Measurements from ENCODE around the gene SORD.
"Not testable (repeated sequence)": the region's sequence is repeated elsewhere in the genome, so short reads cannot be mapped to it uniquely, and the experiment has no call there.

The SORD gene
- 3.1 to 4.7 reads per million in 2 donors for total RNA-seq

- DNase-seq: peak; percentile 75 to 89 (median 87)
Measured at GRCh38 chr15:45022871-45023658, at the start of gene SORD. Gene SORD, plus strand, starts transcription at chr15:45023195. Its CDS starts 89 bp downstream, at chr15:45023284.

GRCh38 chr15:44976183-44976582 lies 46.8 kb upstream of the SORD start:
- not testable (repeated sequence) for DNase-seq

- not testable (repeated sequence) for DNase-seq
Measured at GRCh38 chr15:44977781-44978180, 45.2 kb upstream of the SORD start.

GRCh38 chr15:44979617-44980339 lies 43.2 kb upstream of the SORD start:
- peak in 1 of 5 experiments; percentile 56 for DNase-seq

- DNase-seq: not testable (repeated sequence)
Measured at GRCh38 chr15:44984144-44984543, 38.9 kb upstream of the SORD start.

GRCh38 chr15:44986346-44987055 lies 36.5 kb upstream of the SORD start:
- DNase-seq: peak in 1 of 5 experiments; percentile 69

- DNase-seq: peak in 1 of 5 experiments; percentile 30
Measured at GRCh38 chr15:44987711-44988110, 35.3 kb upstream of the SORD start.

- not testable (repeated sequence) for DNase-seq
Measured at GRCh38 chr15:44988184-44988869, 34.7 kb upstream of the SORD start.

GRCh38 chr15:44988870-44989219 lies 34.1 kb upstream of the SORD start:
- DNase-seq: not testable (repeated sequence)

- DNase-seq: not testable (repeated sequence)
Measured at GRCh38 chr15:44997632-44998031, 25.4 kb upstream of the SORD start.

GRCh38 chr15:44999105-44999504 lies 23.9 kb upstream of the SORD start:
- DNase-seq: no peak

GRCh38 chr15:45001180-45001579 lies 21.8 kb upstream of the SORD start:
- not testable (repeated sequence) for DNase-seq

GRCh38 chr15:45003731-45004410 lies 19.1 kb upstream of the SORD start:
- not testable (repeated sequence) for DNase-seq

- DNase-seq: not testable (repeated sequence)
Measured at GRCh38 chr15:45004590-45005175, 18.3 kb upstream of the SORD start.

GRCh38 chr15:45009046-45009445 lies 13.9 kb upstream of the SORD start:
- DNase-seq: no peak

GRCh38 chr15:45015114-45015513 lies 7.9 kb upstream of the SORD start:
- DNase-seq: not testable (repeated sequence)

GRCh38 chr15:45020222-45020900 lies 2.6 kb upstream of the SORD start:
- not testable (repeated sequence) for DNase-seq

- DNase-seq: not testable (repeated sequence)
Measured at GRCh38 chr15:45020901-45021259, 2.1 kb upstream of the SORD start.

GRCh38 chr15:45021348-45021747 lies 1.6 kb upstream of the SORD start:
- DNase-seq: peak in 1 of 5 experiments; percentile 38

- no peak for DNase-seq
Measured at GRCh38 chr15:45023659-45024225, 747 bp downstream of the SORD start.

GRCh38 chr15:45024649-45025048 lies 1.7 kb downstream of the SORD start:
- DNase-seq: not testable (repeated sequence)
